ENCODE results near the gene SRPK2. TPM values are rescaled to one million over a fixed set of nuclear protein-coding genes. Genes with fewer than 3 reads are reported as not detected.
"Not testable (repeated sequence)": the region's sequence is repeated elsewhere in the genome, so short reads cannot be mapped to it uniquely, and the experiment has no call there.

SRPK2 gene
- total and polyA plus RNA-seq, 8 donors: 7.6 to 109 (median 24.4) TPM

- TF ChIP-seq POLR2A (IDR thresholded peaks at IDR 0.05) (no peak), POLR2AphosphoS5 (IDR thresholded peaks at IDR 0.05) (no peak), CTCF (IDR thresholded peaks at IDR 0.05) (no peak), EP300 (IDR thresholded peaks at IDR 0.05) (no peak)
- intact Hi-C loops (cut with DNase I; ENCODE audit: low total_unique reads): no loop called here
- peaks cover 0 to 63% (median 16%) of the 10 kb centered on the region in 4 donors for H3K4me1 ChIP-seq
- no peaks in the 10 kb centered on the region for H3K9me3 ChIP-seq
- H3K4me3 ChIP-seq: no peak overlapping the region
- no peak for DNase-seq
- 52 to 73% (median 65%) methylated on average over 3 of the region's 3 CpGs for WGBS, 5 donors
- H3K27ac ChIP-seq: no peak overlapping the region
- H3K27me3 ChIP-seq: no peaks in the 10 kb centered on the region
- H3K36me3 ChIP-seq: no peaks in the 10 kb centered on the region
These were observed 147.5 kb downstream of the SRPK2 start for GRCh38 chr7:105241198-105241597.

GRCh38 chr7:105238198-105238765, 150.4 kb downstream of the SRPK2 start:
- 76 to 96% (median 89%) methylated on average over 5 of the region's 5 CpGs for WGBS, 5 donors
- peaks cover 0 to 55% (median 16%) of the 10 kb centered on the region in 4 donors for H3K4me1 ChIP-seq
- intact Hi-C loops (cut with DNase I; ENCODE audit: low total_unique reads): no loop called here
- no peaks in the 10 kb centered on the region for H3K36me3 ChIP-seq
- DNase-seq: no peak
- H3K27me3 ChIP-seq: no peaks in the 10 kb centered on the region
- H3K27ac ChIP-seq: no peak overlapping the region
- H3K9me3 ChIP-seq: no peaks in the 10 kb centered on the region
- H3K4me3 ChIP-seq: no peak overlapping the region
- TF ChIP-seq EP300 (IDR thresholded peaks at IDR 0.05) (no peak), POLR2A (IDR thresholded peaks at IDR 0.05) (no peak), CTCF (IDR thresholded peaks at IDR 0.05) (no peak), POLR2AphosphoS5 (IDR thresholded peaks at IDR 0.05) (no peak)

- Histone ChIP-seq H3K4me3 (no peak overlapping the region), H3K27me3 (no peaks in the 10 kb centered on the region), H3K9me3 (no peaks in the 10 kb centered on the region), H3K4me1 (peaks cover 0 to 43% (median 6%) of the 10 kb centered on the region in 4 donors), H3K27ac (no peak overlapping the region), H3K36me3 (peaks cover 0 to 6% (median 2%) of the 10 kb centered on the region in 4 donors)
- intact Hi-C loops (cut with DNase I; ENCODE audit: low total_unique reads): no loop called here
- TF ChIP-seq CTCF (IDR thresholded peaks at IDR 0.05) (no peak), EP300 (IDR thresholded peaks at IDR 0.05) (no peak), POLR2A (IDR thresholded peaks at IDR 0.05) (no peak), POLR2AphosphoS5 (IDR thresholded peaks at IDR 0.05) (no peak)
- WGBS, 5 donors: 72 to 84% (median 78%) methylated on average over 4 of the region's 4 CpGs
- no peak for DNase-seq
These were observed 153.8 kb downstream of the SRPK2 start for GRCh38 chr7:105234886-105235285.

GRCh38 chr7:105232829-105233291, 155.9 kb downstream of the SRPK2 start:
- WGBS, 5 donors: 92 to 98% (median 95%) methylated on average over 6 of the region's 6 CpGs
- H3K27me3 ChIP-seq; H3K27ac ChIP-seq; H3K4me3 ChIP-seq; H3K9me3 ChIP-seq; DNase-seq; intact Hi-C loops (cut with DNase I; ENCODE audit: low total_unique reads): not testable (repeated sequence)
- Histone ChIP-seq H3K4me1 (peaks cover 0 to 26% (median 6%) of the 10 kb centered on the region in 4 donors), H3K36me3 (peaks cover 0 to 14% (median 2%) of the 10 kb centered on the region in 4 donors)

- Histone ChIP-seq H3K27ac (no peak overlapping the region), H3K9me3 (no peaks in the 10 kb centered on the region), H3K4me1 (peaks cover 0 to 16% (median 2%) of the 10 kb centered on the region in 4 donors), H3K27me3 (no peaks in the 10 kb centered on the region), H3K36me3 (peaks cover 0 to 14% (median 2%) of the 10 kb centered on the region in 4 donors), H3K4me3 (no peak overlapping the region)
- DNase-seq: no peak
- intact Hi-C loops (cut with DNase I; ENCODE audit: low total_unique reads): no loop called here
- WGBS, 5 donors: 58 to 63% (median 62%) methylated on average over 3 of the region's 3 CpGs
- TF ChIP-seq POLR2AphosphoS5 (IDR thresholded peaks at IDR 0.05) (no peak), POLR2A (IDR thresholded peaks at IDR 0.05) (no peak), EP300 (IDR thresholded peaks at IDR 0.05) (no peak), CTCF (IDR thresholded peaks at IDR 0.05) (no peak)
These were observed 158.2 kb downstream of the SRPK2 start for GRCh38 chr7:105230486-105230885.
